ENCODE data around the gene IDS.

Gene IDS

GRCh38 chrX:149517308-149517707, 12.2 kb upstream of the IDS start:
- Histone ChIP-seq H3K36me3 (ENCODE audit: control insufficient read depth, low read length) (no peaks in the 10 kb centered on the region), H3K4me3 (ENCODE audit: low read length) (no peak overlapping the region), H3K9me3 (ENCODE audit: control insufficient read depth, insufficient read depth, low read length) (no peaks in the 10 kb centered on the region), H3K79me2 (ENCODE audit: control insufficient read depth, low read length) (no peaks in the 10 kb centered on the region), H3K9me2 (replicated peaks; ENCODE audit: control insufficient read depth, low read length) (no peaks in the 10 kb centered on the region), H3K27me3 (ENCODE audit: control insufficient read depth, low read length) (0 out of 2 replicates have a peak, but pooled peaks cover 4% of the 10 kb centered on the region), H3K27ac (ENCODE audit: low read depth, low read length) (no peak overlapping the region), H4K20me1 (ENCODE audit: control insufficient read depth, insufficient read depth, low read depth, low read length) (no peaks in the 10 kb centered on the region), H3K4me2 (ENCODE audit: low read length) (no peak overlapping the region), H3K4me1 (ENCODE audit: control insufficient read depth, low read length) (no peaks in the 10 kb centered on the region), H3F3A (ENCODE audit: control insufficient read depth, insufficient read depth) (no peaks in the 10 kb centered on the region)
- no peak for TF ChIP-seq EZH2phosphoT487 (IDR thresholded peaks at IDR 0.05; ENCODE audit: borderline replicate concordance, low read length)
- TF ChIP-seq CTCF (IDR thresholded peaks at IDR 0.05; ENCODE audit: low read depth, low read length, poor library complexity, severe bottlenecking), result no peak

DNA sequence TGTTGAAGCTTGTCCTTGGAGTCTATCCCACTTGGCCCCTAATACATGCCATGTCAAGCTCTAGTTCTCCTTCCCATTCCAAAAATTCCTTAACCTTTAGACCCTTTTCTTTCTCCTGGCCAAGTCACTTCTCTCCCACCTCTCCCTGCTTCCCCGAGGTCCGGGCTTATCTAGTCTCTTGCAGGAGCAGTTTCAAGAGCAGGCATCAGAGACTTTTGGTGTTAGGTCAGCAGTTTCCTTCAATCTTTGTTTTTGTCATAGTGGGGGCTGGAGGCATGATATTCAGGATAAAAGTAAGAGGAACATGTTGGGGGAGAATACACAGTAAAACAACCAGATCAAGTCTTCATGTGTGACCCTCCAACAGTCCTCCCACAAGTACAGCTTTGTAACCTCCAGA, 11.5 kb upstream of the IDS start:
- H3F3A ChIP-seq (ENCODE audit: control insufficient read depth, insufficient read depth), result no peaks in the 10 kb centered on the region
- H3K79me2 ChIP-seq (ENCODE audit: control insufficient read depth, low read length), result no peaks in the 10 kb centered on the region
- no peak overlapping the region for H3K4me2 ChIP-seq (ENCODE audit: low read length)
- TF ChIP-seq CTCF (IDR thresholded peaks at IDR 0.05; ENCODE audit: low read depth, low read length, poor library complexity, severe bottlenecking), result no peak
- TF ChIP-seq EZH2phosphoT487 (IDR thresholded peaks at IDR 0.05; ENCODE audit: borderline replicate concordance, low read length), result no peak
- no peaks in the 10 kb centered on the region for H3K4me1 ChIP-seq (ENCODE audit: control insufficient read depth, low read length)
- H4K20me1 ChIP-seq (ENCODE audit: control insufficient read depth, insufficient read depth, low read depth, low read length), result no peaks in the 10 kb centered on the region
- H3K9me2 ChIP-seq (replicated peaks; ENCODE audit: control insufficient read depth, low read length), result no peaks in the 10 kb centered on the region
- H3K36me3 ChIP-seq (ENCODE audit: control insufficient read depth, low read length), result no peaks in the 10 kb centered on the region
- H3K4me3 ChIP-seq (ENCODE audit: low read length), result no peak overlapping the region
- H3K9me3 ChIP-seq (ENCODE audit: control insufficient read depth, insufficient read depth, low read length), result no peaks in the 10 kb centered on the region
- H3K27me3 ChIP-seq (ENCODE audit: control insufficient read depth, low read length), result 0 out of 2 replicates have a peak, but pooled peaks cover 4% of the 10 kb centered on the region
- no peak overlapping the region for H3K27ac ChIP-seq (ENCODE audit: low read depth, low read length)

- Histone ChIP-seq H3K9me3 (ENCODE audit: control insufficient read depth, insufficient read depth, low read length) (no peaks in the 10 kb centered on the region), H3K27me3 (ENCODE audit: control insufficient read depth, low read length) (0 out of 2 replicates have a peak, but pooled peaks cover 4% of the 10 kb centered on the region), H3K4me1 (ENCODE audit: control insufficient read depth, low read length) (no peaks in the 10 kb centered on the region), H3K4me2 (ENCODE audit: low read length) (no peak overlapping the region), H3F3A (ENCODE audit: control insufficient read depth, insufficient read depth) (no peaks in the 10 kb centered on the region), H4K20me1 (ENCODE audit: control insufficient read depth, insufficient read depth, low read depth, low read length) (no peaks in the 10 kb centered on the region), H3K36me3 (ENCODE audit: control insufficient read depth, low read length) (no peaks in the 10 kb centered on the region), H3K79me2 (ENCODE audit: control insufficient read depth, low read length) (no peaks in the 10 kb centered on the region), H3K27ac (ENCODE audit: low read depth, low read length) (no peak overlapping the region), H3K4me3 (ENCODE audit: low read length) (no peak overlapping the region), H3K9me2 (replicated peaks; ENCODE audit: control insufficient read depth, low read length) (no peaks in the 10 kb centered on the region)
- TF ChIP-seq CTCF (IDR thresholded peaks at IDR 0.05; ENCODE audit: low read depth, low read length, poor library complexity, severe bottlenecking) (no peak), EZH2phosphoT487 (IDR thresholded peaks at IDR 0.05; ENCODE audit: borderline replicate concordance, low read length) (no peak)
These were observed 11.0 kb upstream of the IDS start for GRCh38 chrX:149515954-149516602.
